ENCODE measurements around the gene UBTD2.

The UBTD2 gene

GRCh38 chr5:172311605-172312004 is 28.0 kb upstream of the UBTD2 start:
- no peak overlapping the region for H3K4me3 ChIP-seq (ENCODE audit: low read depth in 1 of 2, low read length in 2 of 2)

GRCh38 chr5:172311026-172311425 is 27.5 kb upstream of the UBTD2 start:
- Histone ChIP-seq H3K4me1 (ENCODE audit: control insufficient read depth in 1 of 2, insufficient read depth in 2 of 2, low read length in 2 of 2) (no peaks in the 10 kb centered on the region), H3K9ac (ENCODE audit: low read depth in 1 of 2, low read length in 2 of 2) (no peak overlapping the region), H3K36me3 (ENCODE audit: control insufficient read depth in 1 of 2, insufficient read depth in 2 of 2, low read length in 2 of 2) (no peaks in the 10 kb centered on the region), H3K4me3 (ENCODE audit: low read depth in 1 of 2, low read length in 2 of 2) (no peak overlapping the region), H3K9me3 (ENCODE audit: control insufficient read depth in 1 of 2, low read length in 2 of 2) (no peaks in the 10 kb centered on the region), H3K27me3 (ENCODE audit: control insufficient read depth in 1 of 2, insufficient read depth in 2 of 2, low read length in 2 of 2) (no peaks in the 10 kb centered on the region), H3K27ac (ENCODE audit: low read depth, low read length) (no peak overlapping the region)

More at GRCh38 chr5:172311605-172312004, 28.0 kb upstream of the UBTD2 start:
- H3K27ac ChIP-seq (ENCODE audit: low read depth, low read length): no peak overlapping the region
- no peaks in the 10 kb centered on the region for H3K9me3 ChIP-seq (ENCODE audit: control insufficient read depth in 1 of 2, low read length in 2 of 2)
- no peak overlapping the region for H3K9ac ChIP-seq (ENCODE audit: low read depth in 1 of 2, low read length in 2 of 2)
- H3K27me3 ChIP-seq (ENCODE audit: control insufficient read depth in 1 of 2, insufficient read depth in 2 of 2, low read length in 2 of 2): no peaks in the 10 kb centered on the region
- no peaks in the 10 kb centered on the region for H3K4me1 ChIP-seq (ENCODE audit: control insufficient read depth in 1 of 2, insufficient read depth in 2 of 2, low read length in 2 of 2)
- no peaks in the 10 kb centered on the region for H3K36me3 ChIP-seq (ENCODE audit: control insufficient read depth in 1 of 2, insufficient read depth in 2 of 2, low read length in 2 of 2)

GRCh38 chr5:172305380-172305779 is 21.8 kb upstream of the UBTD2 start:
- Histone ChIP-seq H3K4me3 (ENCODE audit: low read depth in 1 of 2, low read length in 2 of 2) (no peak overlapping the region), H3K4me1 (ENCODE audit: control insufficient read depth in 1 of 2, insufficient read depth in 2 of 2, low read length in 2 of 2) (no peaks in the 10 kb centered on the region), H3K9ac (ENCODE audit: low read depth in 1 of 2, low read length in 2 of 2) (no peak overlapping the region), H3K36me3 (ENCODE audit: control insufficient read depth in 1 of 2, insufficient read depth in 2 of 2, low read length in 2 of 2) (no peaks in the 10 kb centered on the region), H3K27ac (ENCODE audit: low read depth, low read length) (no peak overlapping the region), H3K27me3 (ENCODE audit: control insufficient read depth in 1 of 2, insufficient read depth in 2 of 2, low read length in 2 of 2) (no peaks in the 10 kb centered on the region), H3K9me3 (ENCODE audit: control insufficient read depth in 1 of 2, low read length in 2 of 2) (peaks cover 0 to 8% of the 10 kb centered on the region in 2 donors)

DNA sequence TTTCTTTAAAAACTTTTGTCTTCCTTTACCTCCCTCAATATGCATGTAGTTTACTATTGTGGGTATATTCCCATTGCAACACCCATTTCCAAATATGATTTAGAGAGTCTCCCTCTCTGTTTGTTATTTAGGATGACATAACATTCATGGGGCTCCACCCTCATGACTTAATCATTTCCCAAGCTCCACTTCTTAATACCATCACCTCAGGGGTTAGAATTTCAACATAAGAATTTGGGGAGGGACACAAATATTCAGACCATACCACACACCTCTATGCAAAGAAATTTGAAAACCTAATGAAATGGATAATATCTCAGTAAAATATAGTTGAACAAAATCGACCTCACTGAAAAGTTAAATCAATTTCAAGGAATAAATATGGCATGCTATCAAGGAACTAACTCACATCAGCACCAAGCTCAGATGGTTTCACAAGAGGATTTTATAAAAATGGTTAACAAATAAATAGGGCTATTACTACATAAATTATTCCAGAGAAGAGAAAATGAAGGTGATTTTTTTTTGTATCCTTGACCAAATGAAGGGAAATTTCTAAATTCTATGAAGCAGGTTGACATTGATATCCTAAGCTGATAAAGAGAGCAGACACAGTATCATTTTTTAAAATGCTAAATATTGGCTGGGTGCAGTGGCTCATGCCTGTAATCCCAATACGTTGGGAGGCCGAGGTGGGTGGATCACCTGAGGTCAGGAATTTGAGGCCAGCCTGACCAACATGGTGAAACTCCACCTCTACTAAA is 20.2 kb upstream of the UBTD2 start:
- peaks cover 0 to 8% of the 10 kb centered on the region in 2 donors for H3K9me3 ChIP-seq (ENCODE audit: control insufficient read depth in 1 of 2, low read length in 2 of 2)
- no peaks in the 10 kb centered on the region for H3K27me3 ChIP-seq (ENCODE audit: control insufficient read depth in 1 of 2, insufficient read depth in 2 of 2, low read length in 2 of 2)
- H3K9ac ChIP-seq (ENCODE audit: low read depth in 1 of 2, low read length in 2 of 2): no peak overlapping the region
- H3K4me3 ChIP-seq (ENCODE audit: low read depth in 1 of 2, low read length in 2 of 2): no peak overlapping the region
- no peaks in the 10 kb centered on the region for H3K36me3 ChIP-seq (ENCODE audit: control insufficient read depth in 1 of 2, insufficient read depth in 2 of 2, low read length in 2 of 2)
- H3K4me1 ChIP-seq (ENCODE audit: control insufficient read depth in 1 of 2, insufficient read depth in 2 of 2, low read length in 2 of 2): no peaks in the 10 kb centered on the region
- H3K27ac ChIP-seq (ENCODE audit: low read depth, low read length): no peak overlapping the region

DNA sequence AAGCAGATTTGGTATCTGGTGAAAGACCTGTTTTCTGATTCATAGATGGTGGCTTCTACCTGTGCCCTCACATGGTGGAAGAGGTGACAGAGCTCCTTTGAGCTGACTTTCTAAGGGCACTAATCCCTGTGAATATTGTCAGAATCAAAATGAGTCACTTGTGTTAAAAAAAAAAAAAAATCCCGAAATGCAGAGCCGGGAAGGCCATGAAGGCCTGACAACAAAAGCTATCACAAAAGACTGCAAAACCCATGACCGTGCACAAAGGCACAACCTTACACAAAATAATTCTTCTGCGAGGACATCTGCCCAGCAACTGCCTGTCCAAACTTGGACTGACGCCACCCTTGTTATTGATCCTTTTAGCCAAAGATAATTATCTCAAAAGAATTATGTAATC is 19.6 kb upstream of the UBTD2 start:
- no peak overlapping the region for H3K4me3 ChIP-seq (ENCODE audit: low read depth in 1 of 2, low read length in 2 of 2)
- no peaks in the 10 kb centered on the region for H3K27me3 ChIP-seq (ENCODE audit: control insufficient read depth in 1 of 2, insufficient read depth in 2 of 2, low read length in 2 of 2)
- no peak overlapping the region for H3K27ac ChIP-seq (ENCODE audit: low read depth, low read length)
- no peaks in the 10 kb centered on the region for H3K4me1 ChIP-seq (ENCODE audit: control insufficient read depth in 1 of 2, insufficient read depth in 2 of 2, low read length in 2 of 2)
- H3K9ac ChIP-seq (ENCODE audit: low read depth in 1 of 2, low read length in 2 of 2): no peak overlapping the region
- H3K36me3 ChIP-seq (ENCODE audit: control insufficient read depth in 1 of 2, insufficient read depth in 2 of 2, low read length in 2 of 2): no peaks in the 10 kb centered on the region
- H3K9me3 ChIP-seq (ENCODE audit: control insufficient read depth in 1 of 2, low read length in 2 of 2): peaks cover 0 to 8% of the 10 kb centered on the region in 2 donors

DNA sequence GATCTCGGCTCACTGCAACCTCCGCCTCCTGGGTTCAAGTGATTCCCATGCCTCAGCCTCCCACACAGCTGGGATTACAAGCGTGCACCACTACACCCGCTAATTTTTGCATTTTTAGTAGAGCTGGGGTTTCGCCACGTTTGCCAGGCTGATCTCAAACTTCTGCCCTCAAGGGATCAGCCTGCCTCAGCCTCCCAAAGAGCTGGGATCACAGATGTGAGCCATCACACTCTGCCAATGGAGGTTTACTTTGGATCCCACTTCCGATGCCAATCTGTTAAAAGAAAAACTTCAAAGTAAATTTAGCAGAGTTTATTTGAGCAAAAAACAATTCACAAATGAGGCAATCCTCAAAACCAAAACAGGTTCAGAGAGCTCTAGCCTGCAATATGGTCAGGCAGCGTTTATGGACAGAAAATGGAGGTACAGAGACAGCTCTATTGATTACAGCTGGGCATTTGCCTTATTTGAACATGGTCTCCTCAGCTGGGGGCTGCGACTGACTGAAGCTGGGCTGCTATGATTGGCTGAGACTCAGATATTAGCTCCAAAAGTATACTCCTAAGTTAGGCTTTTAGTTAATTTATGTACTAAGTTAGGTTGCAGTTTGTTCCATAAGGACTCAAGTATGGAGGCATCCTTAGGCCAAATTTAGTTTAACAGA is 18.6 kb upstream of the UBTD2 start:
- Histone ChIP-seq H3K36me3 (ENCODE audit: control insufficient read depth in 1 of 2, insufficient read depth in 2 of 2, low read length in 2 of 2) (no peaks in the 10 kb centered on the region), H3K9me3 (ENCODE audit: control insufficient read depth in 1 of 2, low read length in 2 of 2) (peaks cover 0 to 8% of the 10 kb centered on the region in 2 donors), H3K27ac (ENCODE audit: low read depth, low read length) (no peak overlapping the region), H3K9ac (ENCODE audit: low read depth in 1 of 2, low read length in 2 of 2) (no peak overlapping the region), H3K27me3 (ENCODE audit: control insufficient read depth in 1 of 2, insufficient read depth in 2 of 2, low read length in 2 of 2) (no peaks in the 10 kb centered on the region), H3K4me1 (ENCODE audit: control insufficient read depth in 1 of 2, insufficient read depth in 2 of 2, low read length in 2 of 2) (no peaks in the 10 kb centered on the region), H3K4me3 (ENCODE audit: low read depth in 1 of 2, low read length in 2 of 2) (no peak overlapping the region)

DNA sequence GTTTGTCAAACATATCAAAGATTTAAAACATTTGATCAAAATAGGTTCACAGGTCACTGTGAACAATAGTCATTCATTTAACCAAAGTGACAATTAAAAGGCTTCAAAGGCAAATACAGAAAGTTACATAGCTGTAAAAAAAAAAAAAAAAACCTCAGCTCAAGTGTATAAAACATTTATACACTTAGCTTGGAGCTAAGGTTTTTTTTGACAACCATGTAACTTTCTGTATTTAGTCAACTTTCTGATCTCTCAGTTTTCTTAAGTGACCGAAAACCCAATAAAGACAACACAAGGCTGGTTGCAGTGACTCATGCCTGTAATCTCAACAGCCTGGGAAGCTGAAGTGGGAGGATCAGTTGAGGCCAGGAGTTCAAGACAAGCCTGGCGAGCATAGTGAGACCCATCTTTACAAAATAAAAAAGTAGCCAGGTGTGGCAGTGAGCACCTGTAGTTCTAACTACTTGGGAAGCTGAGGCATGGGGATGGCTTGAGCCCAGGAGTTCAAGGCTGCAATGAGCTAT is 16.4 kb upstream of the UBTD2 start:
- H3K36me3 ChIP-seq (ENCODE audit: control insufficient read depth in 1 of 2, insufficient read depth in 2 of 2, low read length in 2 of 2): no peaks in the 10 kb centered on the region
- peaks cover 0 to under 1% of the 10 kb centered on the region in 2 donors for H3K9me3 ChIP-seq (ENCODE audit: control insufficient read depth in 1 of 2, low read length in 2 of 2)
- H3K4me3 ChIP-seq (ENCODE audit: low read depth in 1 of 2, low read length in 2 of 2): no peak overlapping the region
- H3K4me1 ChIP-seq (ENCODE audit: control insufficient read depth in 1 of 2, insufficient read depth in 2 of 2, low read length in 2 of 2): no peaks in the 10 kb centered on the region
- H3K27ac ChIP-seq (ENCODE audit: low read depth, low read length): no peak overlapping the region
- H3K27me3 ChIP-seq (ENCODE audit: control insufficient read depth in 1 of 2, insufficient read depth in 2 of 2, low read length in 2 of 2): no peaks in the 10 kb centered on the region
- H3K9ac ChIP-seq (ENCODE audit: low read depth in 1 of 2, low read length in 2 of 2): no peak overlapping the region

DNA sequence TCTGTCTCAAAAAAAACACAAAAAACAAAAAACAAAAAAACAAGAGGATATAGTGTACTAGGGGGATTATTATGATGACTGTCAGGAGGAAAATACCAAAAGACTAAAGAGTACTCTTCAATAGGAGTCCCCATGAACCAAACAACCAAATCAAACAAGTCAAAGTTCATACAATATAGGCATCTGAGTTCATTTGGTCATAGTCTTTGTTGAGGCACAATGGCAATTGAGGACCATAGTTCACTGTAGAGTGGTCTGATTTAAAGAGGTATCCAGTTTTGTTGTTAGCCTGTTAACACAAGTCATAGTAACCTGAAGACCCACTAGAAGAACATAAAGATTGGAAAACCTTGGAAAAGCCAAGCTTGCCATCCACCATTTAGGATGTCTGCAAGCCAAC is 11.3 kb upstream of the UBTD2 start:
- no peaks in the 10 kb centered on the region for H3K36me3 ChIP-seq (ENCODE audit: control insufficient read depth in 1 of 2, insufficient read depth in 2 of 2, low read length in 2 of 2)
- H3K9ac ChIP-seq (ENCODE audit: low read depth in 1 of 2, low read length in 2 of 2): no peak overlapping the region
- H3K9me3 ChIP-seq (ENCODE audit: control insufficient read depth in 1 of 2, low read length in 2 of 2): no peaks in the 10 kb centered on the region
- H3K4me3 ChIP-seq (ENCODE audit: low read depth in 1 of 2, low read length in 2 of 2): no peak overlapping the region
- H3K4me1 ChIP-seq (ENCODE audit: control insufficient read depth in 1 of 2, insufficient read depth in 2 of 2, low read length in 2 of 2): no peaks in the 10 kb centered on the region
- no peaks in the 10 kb centered on the region for H3K27me3 ChIP-seq (ENCODE audit: control insufficient read depth in 1 of 2, insufficient read depth in 2 of 2, low read length in 2 of 2)
- H3K27ac ChIP-seq (ENCODE audit: low read depth, low read length): no peak overlapping the region

DNA sequence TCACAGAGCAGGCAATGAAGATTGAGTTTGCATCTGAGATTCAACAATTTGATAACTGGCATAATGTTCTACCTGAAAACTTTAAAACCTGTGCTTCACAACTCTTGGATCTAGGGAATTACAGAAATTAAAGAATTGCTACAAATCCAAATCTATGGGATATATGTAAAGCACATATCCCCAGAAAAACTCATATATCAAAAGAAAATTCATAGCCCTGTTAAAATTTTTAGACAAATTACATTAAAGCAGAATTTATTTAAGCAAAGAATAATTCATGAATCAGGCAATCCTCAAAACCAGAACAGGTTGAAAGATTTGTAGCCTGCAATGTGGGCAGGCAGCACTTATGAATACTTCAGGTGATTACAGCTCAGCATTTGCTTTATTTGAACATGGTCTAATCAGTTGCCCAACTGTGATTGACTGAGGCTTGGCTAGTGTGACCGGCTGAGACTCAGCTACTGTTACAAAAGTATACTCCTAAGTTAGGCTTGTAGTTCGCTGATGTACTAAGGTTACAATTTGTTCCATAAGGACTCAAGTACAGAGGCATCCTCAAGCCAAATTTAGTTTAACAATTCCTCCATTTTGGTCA is 10.3 kb upstream of the UBTD2 start:
- Histone ChIP-seq H3K27ac (ENCODE audit: low read depth, low read length) (no peak overlapping the region), H3K9ac (ENCODE audit: low read depth in 1 of 2, low read length in 2 of 2) (no peak overlapping the region), H3K9me3 (ENCODE audit: control insufficient read depth in 1 of 2, low read length in 2 of 2) (no peaks in the 10 kb centered on the region), H3K36me3 (ENCODE audit: control insufficient read depth in 1 of 2, insufficient read depth in 2 of 2, low read length in 2 of 2) (no peaks in the 10 kb centered on the region), H3K27me3 (ENCODE audit: control insufficient read depth in 1 of 2, insufficient read depth in 2 of 2, low read length in 2 of 2) (no peaks in the 10 kb centered on the region), H3K4me3 (ENCODE audit: low read depth in 1 of 2, low read length in 2 of 2) (no peak overlapping the region), H3K4me1 (ENCODE audit: control insufficient read depth in 1 of 2, insufficient read depth in 2 of 2, low read length in 2 of 2) (no peaks in the 10 kb centered on the region)

DNA sequence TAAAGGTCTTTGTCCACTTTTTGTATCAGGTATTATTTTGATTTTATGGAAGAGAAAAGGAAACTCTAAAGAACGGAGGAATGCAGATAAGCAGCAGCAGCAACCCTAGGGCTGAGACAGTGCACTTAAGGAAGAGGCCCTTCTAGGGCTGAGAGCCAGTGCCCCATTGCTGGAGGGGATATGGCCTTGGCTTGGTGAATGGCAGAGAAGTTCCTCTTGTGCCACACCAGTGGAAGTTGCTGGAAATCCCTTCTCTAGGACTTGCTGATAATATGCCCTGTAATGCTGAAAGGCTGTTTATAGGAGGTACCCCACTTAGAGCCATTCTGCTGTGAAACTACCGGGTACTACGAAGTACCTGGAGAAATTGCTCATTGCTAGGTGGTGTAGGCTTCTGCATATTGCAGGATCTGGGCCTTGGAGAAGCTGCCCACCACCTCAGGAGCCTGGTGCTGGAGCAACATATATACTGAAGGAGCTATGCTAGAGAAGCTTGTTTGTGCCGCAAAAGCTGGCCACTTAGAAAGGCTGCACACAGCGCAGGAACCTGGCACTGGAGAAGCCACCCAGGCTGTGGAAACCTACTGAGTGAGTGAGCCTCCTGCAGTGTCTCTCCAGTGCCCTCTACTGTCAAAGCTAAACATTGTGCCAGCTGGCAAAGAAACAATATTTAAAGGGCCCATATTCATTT is 9.6 kb upstream of the UBTD2 start:
- Histone ChIP-seq H3K27me3 (ENCODE audit: control insufficient read depth in 1 of 2, insufficient read depth in 2 of 2, low read length in 2 of 2) (no peaks in the 10 kb centered on the region), H3K4me1 (ENCODE audit: control insufficient read depth in 1 of 2, insufficient read depth in 2 of 2, low read length in 2 of 2) (no peaks in the 10 kb centered on the region), H3K9ac (ENCODE audit: low read depth in 1 of 2, low read length in 2 of 2) (no peak overlapping the region), H3K4me3 (ENCODE audit: low read depth in 1 of 2, low read length in 2 of 2) (no peak overlapping the region), H3K9me3 (ENCODE audit: control insufficient read depth in 1 of 2, low read length in 2 of 2) (no peaks in the 10 kb centered on the region), H3K36me3 (ENCODE audit: control insufficient read depth in 1 of 2, insufficient read depth in 2 of 2, low read length in 2 of 2) (no peaks in the 10 kb centered on the region), H3K27ac (ENCODE audit: low read depth, low read length) (no peak overlapping the region)

Measured in duodenal mucosa (tissue), 2 donors.